PC-3 (cell line): ENCODE data around the gene USF2.

Source experiments
- CTCF ChIP-seq: fragments of 300-600 bp; sonication (generic); conservative IDR thresholded peaks from 2 replicates; pipeline ENCODE4 v1.5.1; 2017; ENCODE audit warnings: antibody characterized with exemption, low read depth, mild to moderate bottlenecking, low read length
- EZH2phosphoT487 ChIP-seq: fragments of 300-600 bp; sonication (generic); IDR thresholded peaks from 2 replicates; pipeline ENCODE4 v1.6.1; 2018; ENCODE audit warnings: mild to moderate bottlenecking, antibody characterized with exemption, low read length, borderline replicate concordance

- TF ChIP-seq CTCF, result no peak
- TF ChIP-seq EZH2phosphoT487, result no peak
Observed at GRCh38 chr19:35297515-35297848, 28.7 kb downstream of the USF2 start.
